ENCODE data around the gene PIP5K1B.

Gene PIP5K1B

GRCh38 chr9:68768619-68769018 lies 63.6 kb downstream of the PIP5K1B start:
- Histone ChIP-seq H3K36me3 (ENCODE audit: insufficient read depth, low read length) (no peaks in the 10 kb centered on the region), H3K27ac (ENCODE audit: low read depth, low read length, poor library complexity, severe bottlenecking) (no peak overlapping the region), H2AFZ (ENCODE audit: low read length) (no peak overlapping the region), H3K79me2 (ENCODE audit: insufficient read depth, low read length) (no peaks in the 10 kb centered on the region), H4K20me1 (ENCODE audit: insufficient read depth, low read length) (no peaks in the 10 kb centered on the region), H3K9me2 (ENCODE audit: low read depth, low read length) (no peaks in the 10 kb centered on the region), H3K4me3 (ENCODE audit: low read depth, low read length, poor library complexity, severe bottlenecking) (no peak overlapping the region), H3K9me3 (ENCODE audit: low read length) (no peaks in the 10 kb centered on the region), H3F3A (ENCODE audit: insufficient read depth, low read length) (no peaks in the 10 kb centered on the region), H3K4me2 (ENCODE audit: low read length) (no peak overlapping the region), H3K4me1 (ENCODE audit: insufficient read depth, low read length, severe bottlenecking) (no peaks in the 10 kb centered on the region), H3K27me3 (ENCODE audit: insufficient read depth, low read length) (no peaks in the 10 kb centered on the region), H3K9ac (ENCODE audit: low read length) (no peak overlapping the region)
- TF ChIP-seq EZH2 (IDR thresholded peaks at IDR 0.05; ENCODE audit: borderline replicate concordance, low read length) (no peak), CTCF (IDR thresholded peaks at IDR 0.05; ENCODE audit: low read length) (no peak)

GRCh38 chr9:68769852-68770251 lies 64.8 kb downstream of the PIP5K1B start:
- Histone ChIP-seq H3K36me3 (ENCODE audit: insufficient read depth, low read length) (no peaks in the 10 kb centered on the region), H3K27me3 (ENCODE audit: insufficient read depth, low read length) (no peaks in the 10 kb centered on the region), H3K4me2 (ENCODE audit: low read length) (no peak overlapping the region), H3K9me3 (ENCODE audit: low read length) (no peaks in the 10 kb centered on the region), H3K79me2 (ENCODE audit: insufficient read depth, low read length) (no peaks in the 10 kb centered on the region), H3F3A (ENCODE audit: insufficient read depth, low read length) (no peaks in the 10 kb centered on the region), H3K9ac (ENCODE audit: low read length) (no peak overlapping the region), H3K9me2 (ENCODE audit: low read depth, low read length) (no peaks in the 10 kb centered on the region), H3K4me1 (ENCODE audit: insufficient read depth, low read length, severe bottlenecking) (no peaks in the 10 kb centered on the region), H3K4me3 (ENCODE audit: low read depth, low read length, poor library complexity, severe bottlenecking) (no peak overlapping the region), H2AFZ (ENCODE audit: low read length) (no peak overlapping the region), H4K20me1 (ENCODE audit: insufficient read depth, low read length) (no peaks in the 10 kb centered on the region), H3K27ac (ENCODE audit: low read depth, low read length, poor library complexity, severe bottlenecking) (no peak overlapping the region)
- TF ChIP-seq CTCF (IDR thresholded peaks at IDR 0.05; ENCODE audit: low read length) (no peak), EZH2 (IDR thresholded peaks at IDR 0.05; ENCODE audit: borderline replicate concordance, low read length) (no peak)

- Histone ChIP-seq H3F3A (ENCODE audit: insufficient read depth, low read length) (no peaks in the 10 kb centered on the region), H3K79me2 (ENCODE audit: insufficient read depth, low read length) (no peaks in the 10 kb centered on the region), H3K9me2 (ENCODE audit: low read depth, low read length) (no peaks in the 10 kb centered on the region), H3K36me3 (ENCODE audit: insufficient read depth, low read length) (no peaks in the 10 kb centered on the region), H3K4me3 (ENCODE audit: low read depth, low read length, poor library complexity, severe bottlenecking) (no peak overlapping the region), H4K20me1 (ENCODE audit: insufficient read depth, low read length) (no peaks in the 10 kb centered on the region), H3K27ac (ENCODE audit: low read depth, low read length, poor library complexity, severe bottlenecking) (no peak overlapping the region), H2AFZ (ENCODE audit: low read length) (no peak overlapping the region), H3K4me2 (ENCODE audit: low read length) (no peak overlapping the region), H3K4me1 (ENCODE audit: insufficient read depth, low read length, severe bottlenecking) (no peaks in the 10 kb centered on the region), H3K9me3 (ENCODE audit: low read length) (no peaks in the 10 kb centered on the region), H3K27me3 (ENCODE audit: insufficient read depth, low read length) (no peaks in the 10 kb centered on the region), H3K9ac (ENCODE audit: low read length) (no peak overlapping the region)
- no peak for TF ChIP-seq EZH2 (IDR thresholded peaks at IDR 0.05; ENCODE audit: borderline replicate concordance, low read length)
- TF ChIP-seq CTCF (IDR thresholded peaks at IDR 0.05; ENCODE audit: low read length): no peak
These were observed 66.3 kb downstream of the PIP5K1B start for GRCh38 chr9:68771376-68771775.
